ENCODE results near the gene UGGT1.

DNA sequence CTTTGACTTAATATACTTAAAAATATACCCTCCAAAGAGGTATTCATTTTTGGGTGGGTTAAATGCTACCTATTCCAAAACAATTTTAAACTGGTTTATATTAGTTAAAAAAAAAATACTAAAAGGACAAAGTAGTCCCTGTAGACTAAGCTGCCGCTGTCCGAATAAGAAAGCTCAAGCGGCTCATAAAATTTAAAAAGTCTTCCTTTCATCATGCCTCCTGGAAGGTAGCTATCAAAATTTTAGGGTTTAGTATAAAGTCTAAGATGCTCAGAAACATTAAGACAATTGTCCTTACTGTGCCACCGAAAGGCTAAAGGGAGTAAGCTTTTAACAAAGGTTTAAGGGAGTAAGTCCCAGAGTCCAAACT is 440 bp upstream of the UGGT1 start:
- TF ChIP-seq CTCF (IDR thresholded peaks at IDR 0.05), result no peak
- TF ChIP-seq POLR2AphosphoS5 (IDR thresholded peaks at IDR 0.05), result no peak
- no peak for TF ChIP-seq EP300 (IDR thresholded peaks at IDR 0.05)
- no peak for TF ChIP-seq POLR2A (IDR thresholded peaks at IDR 0.05)
